EL (cell line): ENCODE measurements around the gene NECAP2.

Experiments used
- DNase-seq: peaks from one replicate; pipeline ENCODE4 v3.0.0-alpha.2; 2016

The NECAP2 gene

DNA sequence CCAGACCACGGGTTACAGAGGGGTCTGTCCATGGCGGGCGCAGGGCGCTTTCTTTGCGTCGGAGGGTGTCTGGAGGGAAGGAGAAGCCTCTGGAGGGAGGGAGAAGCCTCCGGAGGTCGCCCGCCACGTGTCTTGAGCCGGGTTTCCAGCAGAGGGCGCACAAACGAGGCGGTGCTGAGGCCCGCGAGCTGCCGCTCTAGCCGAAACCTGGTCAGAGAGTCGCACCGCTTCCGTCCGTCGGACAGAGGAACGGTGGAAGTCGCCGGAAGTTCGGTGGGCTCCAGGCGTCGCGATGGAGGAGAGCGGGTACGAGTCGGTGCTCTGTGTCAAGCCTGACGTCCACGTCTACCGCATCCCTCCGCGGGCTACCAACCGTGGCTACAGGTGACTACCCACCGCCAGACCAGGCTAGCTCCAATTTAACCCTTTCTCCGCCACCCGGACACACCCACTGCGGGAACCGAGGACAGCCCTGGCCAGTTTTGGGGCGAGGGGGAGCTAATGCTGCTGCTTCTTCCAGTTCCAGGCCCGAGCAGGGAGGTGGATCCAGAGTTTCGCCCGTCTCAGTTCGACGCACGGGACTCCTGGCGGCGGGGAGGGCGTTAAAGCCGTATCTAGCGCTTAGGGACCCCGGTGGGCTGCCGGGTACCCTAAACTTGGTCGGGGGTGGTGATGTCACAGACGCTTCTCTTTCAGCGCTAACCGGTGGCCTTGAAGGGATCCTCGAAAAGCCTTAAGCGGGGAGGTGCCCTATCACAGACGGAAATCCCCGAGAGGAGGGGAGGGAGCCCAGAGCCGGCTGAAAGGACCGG is at the start of gene NECAP2:
NECAP2 (plus strand) TSS at position 255 of the 812 bp plus-strand sequence; CDS start at position 293, 38 bp downstream.
- peak; percentile 91 for DNase-seq

- no peak for DNase-seq
These were observed 49.1 kb upstream of the NECAP2 start for GRCh38 chr1:16391411-16391810.

- no peak for DNase-seq
These were observed 47.6 kb upstream of the NECAP2 start for GRCh38 chr1:16392740-16393569.

GRCh38 chr1:16393570-16394521 is 46.7 kb upstream of the NECAP2 start:
- no peak for DNase-seq

- DNase-seq, result no peak
These were observed 45.5 kb upstream of the NECAP2 start for GRCh38 chr1:16394977-16395376.

- DNase-seq, result peak; percentile 81
These were observed 43.9 kb upstream of the NECAP2 start for GRCh38 chr1:16396591-16396990.

GRCh38 chr1:16397120-16397519 is 43.4 kb upstream of the NECAP2 start:
- DNase-seq, result no peak

GRCh38 chr1:16398371-16398953 is 42.1 kb upstream of the NECAP2 start:
- no peak for DNase-seq

- peak; percentile 39 for DNase-seq
These were observed 37.8 kb upstream of the NECAP2 start for GRCh38 chr1:16402742-16403141.

DNA sequence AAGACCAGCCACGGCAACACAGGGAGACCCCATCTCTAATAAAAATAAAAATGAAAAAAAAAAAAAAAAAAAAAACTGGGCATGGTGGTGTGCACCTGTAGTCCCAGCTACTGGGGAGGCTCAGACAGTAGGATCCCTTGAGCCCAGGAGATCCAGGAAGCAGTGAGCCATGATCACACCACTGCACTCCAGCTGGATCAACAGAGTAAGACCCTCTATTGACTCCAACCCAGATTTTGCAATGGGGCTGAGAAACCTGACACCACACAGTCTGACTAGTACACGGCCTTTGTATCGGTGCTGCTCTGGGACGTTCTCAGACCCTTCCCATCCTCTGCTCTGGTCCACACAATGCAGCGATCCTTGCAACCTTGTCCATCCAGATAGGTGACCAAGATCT is 35.1 kb upstream of the NECAP2 start:
- DNase-seq, result no peak

DNA sequence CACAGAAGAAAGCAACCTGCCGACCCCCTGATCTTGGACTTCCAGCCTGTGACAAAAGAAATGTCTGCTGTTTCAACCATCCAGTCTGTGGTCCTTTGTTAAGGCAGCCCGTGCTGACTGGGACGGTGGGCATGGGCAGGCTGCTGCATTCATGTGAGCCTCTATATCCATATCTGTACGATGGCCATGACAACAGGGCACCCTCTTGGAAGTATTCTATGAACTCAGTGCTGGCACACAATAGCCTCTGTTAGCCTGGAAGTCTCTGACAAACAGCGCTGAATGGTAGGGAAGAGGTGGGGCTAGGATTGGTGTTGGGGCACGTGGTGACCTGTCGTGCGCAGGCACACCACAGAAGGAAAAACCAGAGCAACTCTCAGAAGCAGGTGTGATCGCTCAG is 33.7 kb upstream of the NECAP2 start:
- no peak for DNase-seq

- no peak for DNase-seq
These were observed 30.9 kb upstream of the NECAP2 start for GRCh38 chr1:16409536-16410152.

DNA sequence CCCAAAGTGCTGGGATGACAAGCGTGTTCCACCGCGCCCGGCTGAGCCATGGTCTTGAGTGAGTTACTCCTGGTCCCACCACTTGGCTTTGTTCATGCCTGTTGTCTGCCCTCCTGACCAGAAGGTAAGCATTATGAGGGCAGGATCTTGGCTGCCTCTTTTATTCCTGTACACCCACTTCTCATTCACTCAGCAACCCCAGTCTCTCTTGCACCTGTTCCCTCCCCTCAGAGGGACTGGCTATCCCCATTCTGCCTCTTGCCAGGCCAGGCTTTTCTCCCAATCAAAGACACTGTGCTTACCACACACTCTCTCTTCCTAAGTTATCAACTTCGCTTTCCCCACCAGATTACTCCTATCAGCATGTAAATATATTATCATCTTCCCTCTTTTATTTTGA is 29.7 kb upstream of the NECAP2 start:
- no peak for DNase-seq

DNA sequence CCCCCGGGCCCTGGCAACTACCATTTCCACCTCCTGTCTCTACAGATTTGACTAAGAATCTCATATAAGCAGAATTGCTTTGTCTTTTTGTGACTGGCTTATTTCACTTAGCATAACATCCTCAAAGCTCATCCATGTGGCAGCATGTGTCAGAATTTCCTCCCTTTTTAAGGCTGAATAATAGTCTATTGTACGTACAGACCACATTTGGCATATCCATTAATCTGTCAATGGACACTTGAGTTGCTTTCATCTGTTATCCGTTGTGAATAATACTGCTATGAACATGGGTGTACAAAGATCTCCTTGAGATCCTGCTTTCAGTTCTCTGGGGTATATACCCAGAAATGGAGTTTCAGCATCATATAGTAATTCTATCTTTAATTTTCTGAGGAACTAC is 27.3 kb upstream of the NECAP2 start:
- DNase-seq, result no peak

GRCh38 chr1:16418823-16419425 is 21.6 kb upstream of the NECAP2 start:
- DNase-seq, result no peak

DNA sequence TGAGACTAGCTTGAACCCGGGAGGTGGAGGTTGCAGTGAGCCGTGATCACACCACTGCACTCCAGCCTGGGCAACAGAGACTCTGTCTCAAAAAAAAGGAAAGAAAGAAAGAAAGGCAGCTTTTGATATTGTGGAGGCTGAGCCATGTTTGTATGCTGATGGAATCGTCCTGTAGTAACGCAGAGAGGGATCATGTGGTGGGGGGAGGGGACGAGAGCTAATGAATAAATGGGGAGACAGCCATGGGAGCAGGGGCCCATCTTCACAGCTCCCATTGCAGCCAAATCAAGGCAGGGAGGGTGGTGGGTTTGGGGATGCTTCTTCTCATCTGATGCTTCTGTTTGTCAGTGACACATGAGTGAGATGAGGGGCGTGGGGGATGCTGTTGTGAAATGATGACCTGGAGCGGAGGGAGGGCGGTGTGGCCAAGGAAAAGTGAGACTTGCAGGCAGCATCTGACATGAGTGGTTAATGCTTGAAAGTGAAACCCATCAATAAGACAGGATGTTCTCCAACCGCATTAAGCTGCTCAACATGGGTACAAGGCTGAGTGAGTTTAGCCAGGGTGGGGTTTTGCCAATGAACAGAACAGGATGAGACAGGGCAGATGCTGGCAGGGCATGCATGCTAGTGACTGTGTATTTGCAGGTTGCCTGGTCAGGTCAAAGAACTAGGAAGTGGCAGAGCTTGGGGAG is 20.0 kb upstream of the NECAP2 start:
- no peak for DNase-seq

GRCh38 chr1:16421201-16421600 is 19.3 kb upstream of the NECAP2 start:
- DNase-seq, result no peak

- no peak for DNase-seq
These were observed 18.5 kb upstream of the NECAP2 start for GRCh38 chr1:16422041-16422440.

GRCh38 chr1:16425125-16426025 is 15.1 kb upstream of the NECAP2 start:
- no peak for DNase-seq

DNA sequence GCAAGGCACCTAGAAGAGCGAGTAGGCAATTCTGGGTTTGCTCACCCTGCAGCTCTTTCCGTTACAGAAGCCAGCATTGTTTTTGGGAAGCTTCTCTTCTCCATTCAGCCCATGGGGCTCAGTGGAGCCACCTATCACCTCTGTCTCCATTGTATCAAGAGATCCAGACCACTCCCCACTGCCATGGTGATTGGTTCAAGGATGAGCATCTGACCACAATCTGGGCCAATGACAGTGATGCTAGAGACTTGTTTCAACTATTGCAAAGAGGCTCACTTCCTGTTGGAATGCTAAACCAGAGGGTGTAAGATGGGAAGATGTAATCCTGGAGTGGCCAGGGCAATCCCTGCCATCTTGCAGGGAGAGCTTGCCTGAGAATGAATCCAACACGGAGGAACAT is 9.9 kb upstream of the NECAP2 start:
- peak; percentile 26 for DNase-seq
